Fibroblast of pulmonary artery (primary cell): ENCODE measurements around the gene DHX9.

Source experiments
- DNase-seq: peaks from one replicate; pipeline ENCODE4 v3.0.0-alpha.2; 2010; ENCODE audit warnings: low read depth
- H3K4me3 ChIP-seq: replicated peaks from 2 replicates; pipeline ENCODE4 v1.5.1; 2011; ENCODE audit warnings: low read depth, mild to moderate bottlenecking, control low read depth, low read length, moderate library complexity
- TF ChIP-seq, protein P1 (sequence below): IDR thresholded peaks from 2 replicates; pipeline ENCODE4 v1.5.1; 2011; ENCODE audit warnings: mild to moderate bottlenecking, control low read depth, low read length, inconsistent platforms; ENCODE audit errors: missing control alignments

Gene DHX9

DNA sequence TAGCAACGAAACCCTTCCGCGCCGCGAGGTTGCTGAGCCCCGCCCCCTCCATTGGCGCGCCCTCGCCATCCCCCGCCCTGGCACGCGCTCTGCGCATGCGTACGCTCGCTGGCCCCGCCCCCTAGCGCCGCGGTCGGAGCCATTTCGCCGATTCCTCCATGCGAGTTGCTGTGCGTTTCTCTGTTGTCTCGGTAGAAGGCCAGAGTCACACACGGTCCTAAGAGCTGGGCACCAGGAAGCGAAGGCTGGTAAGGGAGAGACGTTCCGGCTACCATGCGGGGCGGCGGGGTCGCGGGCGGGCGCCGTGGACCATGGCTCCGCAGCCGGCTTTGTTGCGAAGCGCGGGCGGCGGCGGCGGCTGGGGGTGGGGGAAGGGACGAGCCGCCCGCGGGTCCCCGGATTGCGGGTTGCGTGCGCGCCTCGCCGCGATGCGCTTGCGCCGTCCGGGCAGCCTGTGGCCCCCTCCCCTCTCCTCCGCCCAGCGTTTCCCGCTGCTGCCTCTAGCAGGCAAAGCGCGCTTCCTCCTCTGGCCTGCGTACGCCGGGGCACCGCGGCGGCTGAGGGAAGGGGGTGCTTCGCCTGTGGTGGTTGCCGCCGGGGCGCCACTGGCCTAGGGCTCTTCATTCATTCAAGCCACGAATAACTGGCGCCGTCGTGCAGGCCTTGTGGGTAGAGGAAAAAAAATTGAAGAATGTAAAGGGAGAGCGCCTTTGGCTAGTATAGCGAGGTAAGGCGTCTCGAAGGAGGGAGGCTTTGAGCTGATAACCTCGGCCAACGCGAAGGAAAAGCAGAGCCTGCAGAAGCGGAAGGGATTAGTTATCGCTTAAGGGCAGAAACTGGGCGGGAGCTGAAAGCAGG, at the start of gene DHX9:
Gene DHX9 (plus strand): TSS at position 139 of the 858 bp plus-strand sequence. CDS start 3,220 bp downstream, outside the sequence.
- TF ChIP-seq, protein P1, sequence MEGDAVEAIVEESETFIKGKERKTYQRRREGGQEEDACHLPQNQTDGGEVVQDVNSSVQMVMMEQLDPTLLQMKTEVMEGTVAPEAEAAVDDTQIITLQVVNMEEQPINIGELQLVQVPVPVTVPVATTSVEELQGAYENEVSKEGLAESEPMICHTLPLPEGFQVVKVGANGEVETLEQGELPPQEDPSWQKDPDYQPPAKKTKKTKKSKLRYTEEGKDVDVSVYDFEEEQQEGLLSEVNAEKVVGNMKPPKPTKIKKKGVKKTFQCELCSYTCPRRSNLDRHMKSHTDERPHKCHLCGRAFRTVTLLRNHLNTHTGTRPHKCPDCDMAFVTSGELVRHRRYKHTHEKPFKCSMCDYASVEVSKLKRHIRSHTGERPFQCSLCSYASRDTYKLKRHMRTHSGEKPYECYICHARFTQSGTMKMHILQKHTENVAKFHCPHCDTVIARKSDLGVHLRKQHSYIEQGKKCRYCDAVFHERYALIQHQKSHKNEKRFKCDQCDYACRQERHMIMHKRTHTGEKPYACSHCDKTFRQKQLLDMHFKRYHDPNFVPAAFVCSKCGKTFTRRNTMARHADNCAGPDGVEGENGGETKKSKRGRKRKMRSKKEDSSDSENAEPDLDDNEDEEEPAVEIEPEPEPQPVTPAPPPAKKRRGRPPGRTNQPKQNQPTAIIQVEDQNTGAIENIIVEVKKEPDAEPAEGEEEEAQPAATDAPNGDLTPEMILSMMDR, result peak; percentile 6
- H3K4me3 ChIP-seq, result peak within 1 kb of the TSS; percentile 78
- DNase-seq, result peak; percentile 92

DNA sequence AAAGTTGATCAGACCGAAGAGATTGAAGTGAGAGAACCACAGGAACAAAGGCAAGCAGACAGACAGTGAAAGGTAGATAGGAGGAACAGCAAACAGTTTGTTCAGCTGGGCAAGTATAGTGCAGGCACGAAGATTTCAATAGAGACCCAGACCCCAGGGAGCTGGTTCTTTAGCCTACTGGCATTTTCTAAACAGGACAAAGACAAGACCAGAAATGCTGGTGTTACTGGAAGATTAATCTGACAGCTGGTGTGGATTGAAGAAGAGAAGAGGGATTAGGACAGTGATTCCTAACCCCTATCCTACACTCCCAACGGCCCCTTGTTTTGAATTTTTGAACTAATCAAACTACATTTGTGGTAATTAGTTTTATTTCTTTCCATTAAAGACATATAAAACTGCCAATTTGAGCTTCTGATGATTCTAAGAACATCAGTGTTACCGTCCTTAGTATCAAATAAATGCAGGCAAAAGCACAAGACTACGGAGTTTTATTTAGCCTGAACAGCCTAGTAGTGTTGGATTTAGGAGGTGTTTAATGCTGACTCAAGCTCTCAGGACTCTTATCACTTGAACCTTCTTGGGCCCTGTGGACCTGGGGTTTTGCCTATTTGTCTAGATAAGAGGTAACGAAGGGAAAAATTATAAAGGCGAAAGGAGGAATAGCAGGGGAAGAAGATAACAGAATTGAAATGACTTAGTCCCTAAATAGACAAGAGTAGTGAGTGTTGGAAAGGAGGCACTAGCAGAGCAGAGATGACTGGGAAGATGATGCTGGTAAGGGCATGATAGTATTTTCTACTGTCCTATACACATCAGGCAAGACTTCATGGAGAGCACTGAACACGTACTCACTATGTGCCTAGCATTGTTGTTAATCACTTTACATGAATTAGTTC, 47.6 kb upstream of the DHX9 start:
- no peak for DNase-seq
- H3K4me3 ChIP-seq, result no peak overlapping the region
- TF ChIP-seq, protein P1, result no peak

DNA sequence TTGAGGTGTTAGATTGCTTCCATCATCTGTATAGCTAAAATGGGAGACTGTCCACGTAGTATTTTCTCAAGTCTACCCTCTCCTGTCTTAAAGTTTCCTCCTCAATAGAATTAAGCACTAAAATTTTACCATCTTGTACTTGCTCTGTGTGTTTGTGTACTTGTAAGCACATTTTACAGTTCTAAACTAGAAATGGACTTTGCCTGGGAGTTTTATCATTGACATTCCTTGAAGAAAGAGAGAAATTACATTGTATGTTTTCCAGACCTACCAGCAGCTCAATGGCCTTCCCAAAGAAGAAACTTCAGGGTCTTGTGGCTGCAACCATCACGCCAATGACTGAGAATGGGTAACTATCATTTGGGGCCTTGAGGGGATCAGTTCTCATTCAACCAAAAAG, 45.1 kb upstream of the DHX9 start:
- TF ChIP-seq, protein P1, result no peak
- no peak overlapping the region for H3K4me3 ChIP-seq

DNA sequence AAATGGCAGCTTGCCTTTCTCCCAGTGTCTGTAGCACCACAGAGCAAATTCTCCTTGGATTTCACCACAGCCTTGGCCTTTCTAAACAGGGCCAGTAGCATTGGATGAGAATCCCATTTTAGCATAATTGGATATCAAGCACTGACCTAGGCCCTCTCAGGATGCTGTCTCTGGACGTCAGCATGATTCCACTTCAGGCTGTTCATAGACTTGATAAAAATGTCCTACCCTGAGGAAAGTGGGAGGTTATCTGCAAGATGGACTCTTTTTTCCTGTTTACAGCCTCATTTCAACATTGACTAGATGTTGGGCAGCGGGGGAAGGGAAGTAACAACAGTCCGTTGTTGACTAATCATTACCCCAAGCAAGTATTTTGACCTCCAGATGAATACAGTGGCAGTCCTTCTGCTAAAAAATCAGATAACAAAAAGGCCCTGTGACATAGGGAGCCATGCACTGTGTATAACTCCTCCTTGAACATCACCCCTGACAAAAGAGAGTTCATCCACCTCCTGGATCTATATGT, 44.4 kb upstream of the DHX9 start:
- DNase-seq, result no peak

More for the DNA sequence above, 45.1 kb upstream of the DHX9 start:
- no peak for DNase-seq

DNA sequence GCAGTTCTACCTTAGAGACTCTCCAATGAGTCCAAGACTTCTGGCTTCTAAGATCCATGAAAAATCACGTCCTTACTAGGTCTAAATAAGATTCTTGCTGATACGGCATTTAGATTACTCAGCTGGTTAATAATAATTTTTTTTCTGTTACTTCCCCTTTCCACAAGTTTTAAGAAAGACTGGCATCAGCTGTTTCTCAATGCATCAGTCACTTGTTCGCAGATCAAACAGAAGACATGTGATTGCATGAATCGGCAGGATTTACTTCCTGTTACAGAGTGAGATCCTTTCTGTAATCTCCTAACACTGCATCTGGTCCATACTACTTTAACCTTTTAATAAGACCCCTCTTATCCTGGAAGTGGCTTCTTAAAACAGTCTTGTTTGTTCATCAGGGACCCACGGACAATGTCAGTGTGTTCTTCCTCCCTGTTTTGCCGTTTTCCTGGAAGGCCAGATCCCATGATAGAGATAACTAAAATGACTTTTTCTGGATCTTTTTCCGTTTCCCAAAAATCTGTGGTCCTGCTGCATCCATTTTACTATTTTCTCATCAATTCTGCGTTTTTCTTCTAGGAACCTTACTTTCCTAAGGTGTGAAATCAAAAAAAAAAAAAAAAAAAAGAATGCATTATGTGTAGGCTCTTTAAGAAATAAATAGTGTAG, 43.5 kb upstream of the DHX9 start:
- no peak for DNase-seq

More for the DNA sequence above, 44.4 kb upstream of the DHX9 start:
- TF ChIP-seq, protein P1, result no peak
- no peak overlapping the region for H3K4me3 ChIP-seq

More for the DNA sequence above, 43.5 kb upstream of the DHX9 start:
- H3K4me3 ChIP-seq, result no peak overlapping the region
- TF ChIP-seq, protein P1, result no peak
